Large intestine (tissue), 3 donors: ENCODE results near the gene CCDC18. TPM values are rescaled to one million over a fixed set of nuclear protein-coding genes. Genes with fewer than 3 reads are reported as not detected.
"Not testable (repeated sequence)": the region's sequence is repeated elsewhere in the genome, so short reads cannot be mapped to it uniquely, and the experiment has no call there.

Experiments used
- DNase-seq, 2 donors: peaks; one replicate each; pipeline versions ENCODE4 v3.0.0 to v3.0.0-alpha.2; 2013
- H3K27ac ChIP-seq: one replicate; pipeline ENCODE4 v1.5.1; 2013; ENCODE audit warnings: low read length
- H3K27me3 ChIP-seq: 2 replicates; pipeline ENCODE4 v1.6.1; 2013; ENCODE audit warnings: low read length; ENCODE audit not compliant: control insufficient read depth, insufficient read depth
- H3K36me3 ChIP-seq: 2 replicates; pipeline ENCODE4 v1.6.1; 2013; ENCODE audit warnings: low read length; ENCODE audit not compliant: control insufficient read depth, insufficient read depth
- H3K4me1 ChIP-seq: one replicate; pipeline ENCODE4 v1.6.1; 2013; ENCODE audit warnings: low read length; ENCODE audit not compliant: control insufficient read depth, insufficient read depth
- H3K4me3 ChIP-seq: one replicate; pipeline ENCODE4 v1.5.1; 2013; ENCODE audit warnings: low read length
- H3K9me3 ChIP-seq: one replicate; pipeline ENCODE4 v1.6.1; 2013; ENCODE audit warnings: mild to moderate bottlenecking, low read depth, low read length, moderate library complexity; ENCODE audit not compliant: control insufficient read depth
- WGBS: methylation state at CpG from one replicate; pipeline ENCODE4 v1.1.5; 2013; ENCODE audit warnings: low lambda C conversion rate; ENCODE audit not compliant: insufficient coverage; 5-methylcytosine and 5-hydroxymethylcytosine counted together
- polyA plus RNA-seq: library from polyadenylated mRNA; unstranded; fragments of 120-200 nt; gene quantifications from one replicate; pipeline ENCODE4 v1.2.1, GENCODE V29; 2013

The CCDC18 gene
- polyA plus RNA-seq, 1 donor, result 6.4 TPM

GRCh38 chr1:93171549-93172034, 8.9 kb upstream of the CCDC18 start:
- Histone ChIP-seq H3K36me3 (peaks cover 2% of the 10 kb centered on the region), H3K27me3 (no peaks in the 10 kb centered on the region), H3K9me3 (peaks cover 10% of the 10 kb centered on the region), H3K4me1 (no peaks in the 10 kb centered on the region), H3K27ac (no peak overlapping the region), H3K4me3 (no peak overlapping the region)
- no peak for DNase-seq
- WGBS, result no CpG with 5 or more reads among the region's 1 CpG

GRCh38 chr1:93172778-93173177, 7.7 kb upstream of the CCDC18 start:
- peaks cover 2% of the 10 kb centered on the region for H3K36me3 ChIP-seq
- H3K27ac ChIP-seq, result no peak overlapping the region
- WGBS, result no CpG with 5 or more reads among the region's 1 CpG
- H3K4me3 ChIP-seq, result no peak overlapping the region
- no peak for DNase-seq
- peaks cover under 1% of the 10 kb centered on the region for H3K4me1 ChIP-seq
- H3K27me3 ChIP-seq, result no peaks in the 10 kb centered on the region
- H3K9me3 ChIP-seq, result peaks cover 7% of the 10 kb centered on the region

- not testable (repeated sequence) for H3K9me3 ChIP-seq, H3K27ac ChIP-seq, H3K36me3 ChIP-seq, H3K4me1 ChIP-seq, DNase-seq, H3K4me3 ChIP-seq, H3K27me3 ChIP-seq
- WGBS, result no CpG with 5 or more reads among the region's 3 CpGs
Observed at GRCh38 chr1:93174638-93175037, 5.9 kb upstream of the CCDC18 start.

- H3K27ac ChIP-seq, result no peak overlapping the region
- DNase-seq, result peak in 1 of 2 donors; percentile 19
- H3K36me3 ChIP-seq, result peaks cover 2% of the 10 kb centered on the region
- H3K9me3 ChIP-seq, result no peaks in the 10 kb centered on the region
- peak overlapping the region; percentile 96 for H3K4me3 ChIP-seq
- H3K4me1 ChIP-seq, result peaks cover 8% of the 10 kb centered on the region
- WGBS, result 29% methylated on average over 1 of the region's 4 CpGs
- H3K27me3 ChIP-seq, result no peaks in the 10 kb centered on the region
Observed at GRCh38 chr1:93177991-93178390, 2.5 kb upstream of the CCDC18 start.

- peaks cover 8% of the 10 kb centered on the region for H3K4me1 ChIP-seq
- H3K9me3 ChIP-seq, result no peaks in the 10 kb centered on the region
- 47% methylated on average over 3 of the region's 5 CpGs for WGBS
- peaks cover 2% of the 10 kb centered on the region for H3K36me3 ChIP-seq
- peak overlapping the region; percentile 96 for H3K4me3 ChIP-seq
- H3K27ac ChIP-seq, result no peak overlapping the region
- peak; percentile 9 to 56 for DNase-seq
- no peaks in the 10 kb centered on the region for H3K27me3 ChIP-seq
Observed at GRCh38 chr1:93178418-93178817, 2.1 kb upstream of the CCDC18 start.

- Histone ChIP-seq H3K4me3 (peak within 1 kb of the TSS; percentile 96), H3K9me3 (no peaks in the 10 kb centered on the region), H3K4me1 (peaks cover 8% of the 10 kb centered on the region), H3K27ac (peak within 1 kb of the TSS; percentile 98), H3K36me3 (peaks cover 2% of the 10 kb centered on the region), H3K27me3 (no peaks in the 10 kb centered on the region)
- DNase-seq, result peak; percentile 99 to 100
- WGBS, result 0% methylated on average over 1 of the region's 78 CpGs
Observed at GRCh38 chr1:93179886-93180722, 420 bp upstream of the CCDC18 start, which contains the start of gene TMED5. TMED5 (minus strand) TSS chr1:93180413; CDS start chr1:93180242, 171 bp downstream.

GRCh38 chr1:93186667-93187066, 6.1 kb downstream of the CCDC18 start:
- no peaks in the 10 kb centered on the region for H3K27me3 ChIP-seq
- no peaks in the 10 kb centered on the region for H3K9me3 ChIP-seq
- no peaks in the 10 kb centered on the region for H3K36me3 ChIP-seq
- no peak for DNase-seq
- no peaks in the 10 kb centered on the region for H3K4me1 ChIP-seq
- H3K4me3 ChIP-seq, result no peak overlapping the region
- WGBS, result no CpG with 5 or more reads among the region's 1 CpG
- H3K27ac ChIP-seq, result no peak overlapping the region

- Histone ChIP-seq H3K4me3 (no peak overlapping the region), H3K4me1 (no peaks in the 10 kb centered on the region), H3K9me3 (no peaks in the 10 kb centered on the region), H3K27me3 (no peaks in the 10 kb centered on the region), H3K27ac (no peak overlapping the region), H3K36me3 (no peaks in the 10 kb centered on the region)
- DNase-seq, result no peak
- WGBS, result no CpG with 5 or more reads among the region's 3 CpGs
Observed at GRCh38 chr1:93190432-93190831, 9.9 kb downstream of the CCDC18 start.

GRCh38 chr1:93194231-93194990, 13.9 kb downstream of the CCDC18 start:
- no peaks in the 10 kb centered on the region for H3K4me1 ChIP-seq
- no peaks in the 10 kb centered on the region for H3K27me3 ChIP-seq
- DNase-seq, result no peak
- H3K9me3 ChIP-seq, result no peaks in the 10 kb centered on the region
- H3K36me3 ChIP-seq, result peaks cover 5% of the 10 kb centered on the region
- no peak overlapping the region for H3K27ac ChIP-seq
- 100% methylated on average over 2 of the region's 4 CpGs for WGBS
- no peak overlapping the region for H3K4me3 ChIP-seq

- DNase-seq, result no peak
- Histone ChIP-seq H3K27ac (no peak overlapping the region), H3K36me3 (peaks cover 5% of the 10 kb centered on the region), H3K27me3 (no peaks in the 10 kb centered on the region), H3K4me1 (no peaks in the 10 kb centered on the region), H3K9me3 (no peaks in the 10 kb centered on the region), H3K4me3 (no peak overlapping the region)
- no CpG with 5 or more reads among the region's 1 CpG for WGBS
Observed at GRCh38 chr1:93196591-93196990, 16.1 kb downstream of the CCDC18 start.
